ENCODE measurements around the gene CENPA.
"Not testable (repeated sequence)": the region's sequence is repeated elsewhere in the genome, so short reads cannot be mapped to it uniquely, and the experiment has no call there.

CENPA gene

GRCh38 chr2:26793518-26793917 lies 7.7 kb downstream of the CENPA start:
- DNase-seq, result no peak

GRCh38 chr2:26795135-26795534 lies 9.3 kb downstream of the CENPA start:
- DNase-seq, result not testable (repeated sequence)

GRCh38 chr2:26801328-26801727 lies 15.5 kb downstream of the CENPA start:
- no peak for DNase-seq

GRCh38 chr2:26801796-26802195 lies 15.9 kb downstream of the CENPA start:
- DNase-seq, result no peak

- no peak for DNase-seq
Observed at GRCh38 chr2:26805241-26805676, 19.4 kb downstream of the CENPA start.

GRCh38 chr2:26807788-26808460 lies 22.1 kb downstream of the CENPA start:
- no peak for DNase-seq

- no peak for DNase-seq
Observed at GRCh38 chr2:26809211-26809610, 23.4 kb downstream of the CENPA start.

GRCh38 chr2:26809876-26810577 lies 24.2 kb downstream of the CENPA start:
- DNase-seq, result no peak

- no peak for DNase-seq
Observed at GRCh38 chr2:26811261-26811660, 25.4 kb downstream of the CENPA start.

GRCh38 chr2:26811791-26812694 lies 26.2 kb downstream of the CENPA start:
- DNase-seq, result no peak

- DNase-seq, result no peak
Observed at GRCh38 chr2:26812731-26813130, 26.9 kb downstream of the CENPA start.

GRCh38 chr2:26814072-26814765 lies 28.4 kb downstream of the CENPA start:
- not testable (repeated sequence) for DNase-seq

- no peak for DNase-seq
Observed at GRCh38 chr2:26816893-26817292, 31.0 kb downstream of the CENPA start.

GRCh38 chr2:26818255-26818654 lies 32.4 kb downstream of the CENPA start:
- DNase-seq, result no peak

GRCh38 chr2:26818972-26819371 lies 33.1 kb downstream of the CENPA start:
- no peak for DNase-seq

GRCh38 chr2:26820932-26821331 lies 35.1 kb downstream of the CENPA start:
- no peak for DNase-seq

- no peak for DNase-seq
Observed at GRCh38 chr2:26822877-26823276, 37.0 kb downstream of the CENPA start.

- DNase-seq, result no peak
Observed at GRCh38 chr2:26838121-26838906, 52.5 kb downstream of the CENPA start.

GRCh38 chr2:26840937-26841610 lies 55.2 kb downstream of the CENPA start:
- DNase-seq, result no peak

GRCh38 chr2:26843041-26843440 lies 57.2 kb downstream of the CENPA start:
- DNase-seq, result no peak

Data from activated CD4-positive, alpha-beta T cell treated with anti-CD3 and anti-CD28 coated beads, Interleukin-2, amount 50 U/mL, for 16 hours (primary cell).